ENCODE results near the gene TCERG1L. TPM values are rescaled to one million over a fixed set of nuclear protein-coding genes. Genes with fewer than 3 reads are reported as not detected.

TCERG1L gene
- total and polyA plus RNA-seq, 4 donors, result 0.02 to 0.09 (median 0.08) TPM; not detected in 1

GRCh38 chr10:131218811-131219583 is 92.5 kb downstream of the TCERG1L start:
- Histone ChIP-seq H3K27ac (ENCODE audit: low read depth in 1 of 2, low read length in 1 of 2) (no peak overlapping the region), H3K4me1 (ENCODE audit: control insufficient read depth in 5 of 5, insufficient read depth in 5 of 5, low read length in 5 of 5) (peaks cover 0 to under 1% (median 0%) of the 10 kb centered on the region in 5 donors), H3K27me3 (ENCODE audit: control insufficient read depth in 3 of 3, insufficient read depth in 3 of 3, low read length in 2 of 3) (no peaks in the 10 kb centered on the region), H3K9ac (ENCODE audit: insufficient read depth in 1 of 2, low read length in 2 of 2) (no peak overlapping the region), H3K4me3 (no peak overlapping the region), H3K9me3 (ENCODE audit: control insufficient read depth in 4 of 4, insufficient read depth in 3 of 4, low read length in 3 of 4) (peaks cover 0 to 1% (median 0%) of the 10 kb centered on the region in 4 donors), H3K36me3 (ENCODE audit: control insufficient read depth in 4 of 4, insufficient read depth in 4 of 4, low read length in 4 of 4) (no peaks in the 10 kb centered on the region)
- WGBS, 2 donors, result 86 to 87% methylated on average over 17 of the region's 17 CpGs
- DNase-seq, result no peak
- ATAC-seq (ENCODE audit: insufficient read depth, low FRiP score), result no peak
- TF ChIP-seq, protein P1, sequence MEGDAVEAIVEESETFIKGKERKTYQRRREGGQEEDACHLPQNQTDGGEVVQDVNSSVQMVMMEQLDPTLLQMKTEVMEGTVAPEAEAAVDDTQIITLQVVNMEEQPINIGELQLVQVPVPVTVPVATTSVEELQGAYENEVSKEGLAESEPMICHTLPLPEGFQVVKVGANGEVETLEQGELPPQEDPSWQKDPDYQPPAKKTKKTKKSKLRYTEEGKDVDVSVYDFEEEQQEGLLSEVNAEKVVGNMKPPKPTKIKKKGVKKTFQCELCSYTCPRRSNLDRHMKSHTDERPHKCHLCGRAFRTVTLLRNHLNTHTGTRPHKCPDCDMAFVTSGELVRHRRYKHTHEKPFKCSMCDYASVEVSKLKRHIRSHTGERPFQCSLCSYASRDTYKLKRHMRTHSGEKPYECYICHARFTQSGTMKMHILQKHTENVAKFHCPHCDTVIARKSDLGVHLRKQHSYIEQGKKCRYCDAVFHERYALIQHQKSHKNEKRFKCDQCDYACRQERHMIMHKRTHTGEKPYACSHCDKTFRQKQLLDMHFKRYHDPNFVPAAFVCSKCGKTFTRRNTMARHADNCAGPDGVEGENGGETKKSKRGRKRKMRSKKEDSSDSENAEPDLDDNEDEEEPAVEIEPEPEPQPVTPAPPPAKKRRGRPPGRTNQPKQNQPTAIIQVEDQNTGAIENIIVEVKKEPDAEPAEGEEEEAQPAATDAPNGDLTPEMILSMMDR (IDR thresholded peaks at IDR 0.05; ENCODE audit: control extremely low read depth, extremely low read depth), result no peak

- H3K9me3 ChIP-seq (ENCODE audit: control insufficient read depth in 4 of 4, insufficient read depth in 3 of 4, low read length in 3 of 4), result peaks cover 0 to 1% (median 0%) of the 10 kb centered on the region in 4 donors
- DNase-seq (no peak), ATAC-seq (ENCODE audit: insufficient read depth, low FRiP score) (no peak)
- no peak overlapping the region for H3K4me3 ChIP-seq
- peaks cover 0 to 5% (median 0%) of the 10 kb centered on the region in 5 donors for H3K4me1 ChIP-seq (ENCODE audit: control insufficient read depth in 5 of 5, insufficient read depth in 5 of 5, low read length in 5 of 5)
- 79 to 82% methylated on average over 9 of the region's 9 CpGs for WGBS, 2 donors
- no peaks in the 10 kb centered on the region for H3K36me3 ChIP-seq (ENCODE audit: control insufficient read depth in 4 of 4, insufficient read depth in 4 of 4, low read length in 4 of 4)
- no peak overlapping the region for H3K27ac ChIP-seq (ENCODE audit: low read depth in 1 of 2, low read length in 1 of 2)
- H3K27me3 ChIP-seq (ENCODE audit: control insufficient read depth in 3 of 3, insufficient read depth in 3 of 3, low read length in 2 of 3), result no peaks in the 10 kb centered on the region
- TF ChIP-seq, protein P1 (IDR thresholded peaks at IDR 0.05; ENCODE audit: control extremely low read depth, extremely low read depth), result no peak
- H3K9ac ChIP-seq (ENCODE audit: insufficient read depth in 1 of 2, low read length in 2 of 2), result no peak overlapping the region
Measured at GRCh38 chr10:131216681-131217230, 94.8 kb downstream of the TCERG1L start.

DNA sequence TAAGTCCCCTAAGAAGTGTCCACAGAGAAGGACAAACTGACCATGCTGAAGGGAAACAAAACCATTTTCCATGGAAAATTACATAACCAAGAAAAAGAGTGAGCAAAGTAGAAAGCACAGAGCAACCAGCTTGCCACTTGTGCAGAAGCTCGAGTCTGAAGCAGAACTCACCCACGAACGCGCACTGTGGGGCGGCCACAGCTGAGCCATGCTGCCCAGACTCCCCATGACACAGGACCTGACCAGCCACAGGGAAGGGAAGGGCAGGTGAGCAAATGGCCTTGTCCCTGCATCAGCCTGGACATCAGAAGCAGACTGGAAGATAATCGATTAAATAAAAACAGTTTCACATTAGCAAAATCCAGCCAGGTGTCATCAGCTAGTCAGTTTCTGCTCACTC is 95.7 kb downstream of the TCERG1L start:
- no peak overlapping the region for H3K9ac ChIP-seq (ENCODE audit: insufficient read depth in 1 of 2, low read length in 2 of 2)
- H3K27ac ChIP-seq (ENCODE audit: low read depth in 1 of 2, low read length in 1 of 2), result no peak overlapping the region
- peaks cover 0 to 5% (median 0%) of the 10 kb centered on the region in 5 donors for H3K4me1 ChIP-seq (ENCODE audit: control insufficient read depth in 5 of 5, insufficient read depth in 5 of 5, low read length in 5 of 5)
- no peaks in the 10 kb centered on the region for H3K27me3 ChIP-seq (ENCODE audit: control insufficient read depth in 3 of 3, insufficient read depth in 3 of 3, low read length in 2 of 3)
- 94 to 96% methylated on average over 6 of the region's 6 CpGs for WGBS, 2 donors
- no peak overlapping the region for H3K4me3 ChIP-seq
- ATAC-seq (ENCODE audit: insufficient read depth, low FRiP score) (no peak), DNase-seq (no peak)
- no peaks in the 10 kb centered on the region for H3K36me3 ChIP-seq (ENCODE audit: control insufficient read depth in 4 of 4, insufficient read depth in 4 of 4, low read length in 4 of 4)
- peaks cover 0 to 1% (median 0%) of the 10 kb centered on the region in 4 donors for H3K9me3 ChIP-seq (ENCODE audit: control insufficient read depth in 4 of 4, insufficient read depth in 3 of 4, low read length in 3 of 4)
- TF ChIP-seq, protein P1 (IDR thresholded peaks at IDR 0.05; ENCODE audit: control extremely low read depth, extremely low read depth), result no peak

All from lung (tissue), 12 donors.